AG10803 (cell line): ENCODE measurements around the gene AKAP10.

ENCODE experiments used
- DNase-seq: peaks from one replicate; pipeline ENCODE4 v3.0.0; 2010; ENCODE audit warnings: low read depth
- H3K4me3 ChIP-seq: 2 replicates; pipeline ENCODE4 v1.5.1; 2011; ENCODE audit warnings: mild to moderate bottlenecking, low read length, control low read depth
- CTCF ChIP-seq: conservative IDR thresholded peaks from 2 replicates; pipeline ENCODE4 v1.5.1; 2011; ENCODE audit warnings: mild to moderate bottlenecking, low read length, control low read depth, inconsistent platforms

Gene AKAP10

GRCh38 chr17:20009302-20010098 lies 31.9 kb upstream of the AKAP10 start, which contains the start of gene SPECC1:
SPECC1 (plus strand) TSS chr17:20009359; CDS start chr17:20096652, 87,293 bp downstream.
- peak; percentile 47 for TF ChIP-seq CTCF
- DNase-seq = peak; percentile 38
- peak within 1 kb of the TSS; percentile 61 for H3K4me3 ChIP-seq

- H3K4me3 ChIP-seq = peak overlapping the region; percentile 61
- DNase-seq = no peak
- TF ChIP-seq CTCF = no peak
Measured at GRCh38 chr17:20009052-20009301, 31.3 kb upstream of the AKAP10 start.

- TF ChIP-seq CTCF = no peak
- no peak for DNase-seq
- H3K4me3 ChIP-seq = peak overlapping the region; percentile 61
Measured at GRCh38 chr17:20008242-20009051, 30.8 kb upstream of the AKAP10 start.

GRCh38 chr17:19996502-19996901 lies 18.9 kb upstream of the AKAP10 start:
- no peak for TF ChIP-seq CTCF
- H3K4me3 ChIP-seq = no peak overlapping the region
- no peak for DNase-seq

GRCh38 chr17:19996086-19996485 lies 18.5 kb upstream of the AKAP10 start:
- no peak overlapping the region for H3K4me3 ChIP-seq
- TF ChIP-seq CTCF = no peak
- DNase-seq = no peak

GRCh38 chr17:19992803-19993713 lies 15.4 kb upstream of the AKAP10 start:
- peak; percentile 72 for TF ChIP-seq CTCF
- 0 out of 2 replicates have a peak overlapping the region, but pooled peaks have one; percentile 12 for H3K4me3 ChIP-seq
- peak; percentile 82 for DNase-seq
